Heart right ventricle (tissue), 16 donors: ENCODE data around the gene KCTD8. TPM values are rescaled to one million over a fixed set of nuclear protein-coding genes. Genes with fewer than 3 reads are reported as not detected.

Experiments
- ATAC-seq, 8 donors: fragments of 200-7000 bp; cut with Tn5 transposase; one replicate each; pipeline ENCODE4 v1.9.1; 2020; ENCODE audit warnings: mild to moderate bottlenecking in 8 of 8, moderate library complexity in 8 of 8, moderate number of reproducible peaks in 1 of 8
- DNase-seq, 2 donors: peaks; one replicate each; pipeline ENCODE4 v3.0.0-alpha.2; 2020
- H3K27ac ChIP-seq, 10 donors: fragments of 200-600 bp; sonication (generic) in 2 of 10; one replicate each; pipeline versions ENCODE4 v1.5.0 to v1.8.0; 2020 to 2022; ENCODE audit warnings: mild to moderate bottlenecking in 3 of 10
- H3K27me3 ChIP-seq, 7 donors: fragments of 200-600 bp; one replicate each; pipeline ENCODE4 v1.8.0; 2021 to 2022; ENCODE audit warnings: mild to moderate bottlenecking in 2 of 7
- H3K36me3 ChIP-seq, 9 donors: fragments of 200-600 bp; sonication (generic) in 1 of 9; one replicate each; pipeline versions ENCODE4 v1.5.0 to v1.8.0; 2020 to 2022; ENCODE audit warnings: mild to moderate bottlenecking in 2 of 9
- H3K4me1 ChIP-seq, 9 donors: fragments of 200-600 bp; sonication (generic) in 1 of 9; one replicate each; pipeline versions ENCODE4 v1.5.0 to v1.8.0; 2020 to 2022; ENCODE audit warnings: mild to moderate bottlenecking in 4 of 9
- H3K4me3 ChIP-seq, 10 donors: fragments of 200-600 bp; sonication (generic) in 2 of 10; one replicate each; pipeline versions ENCODE4 v1.5.0 to v1.8.0; 2020 to 2022; ENCODE audit warnings: mild to moderate bottlenecking in 7 of 10, moderate library complexity in 2 of 10
- H3K9me3 ChIP-seq, 11 donors: fragments of 200-600 bp in 10 of 11; sonication (generic) in 2 of 11; one replicate each; pipeline versions ENCODE4 v1.5.0 to v1.8.0; 2013 to 2022; ENCODE audit warnings: mild to moderate bottlenecking in 2 of 11, control low read depth in 1 of 11, moderate library complexity in 1 of 11
- WGBS, 2 donors: extraction: QIAGEN DNeasy Blood & Tissue Kit; methylation state at CpG; one replicate each; pipeline ENCODE4 v1.1.7; 2013; ENCODE audit warnings: inconsistent platforms in 1 of 2; 5-methylcytosine and 5-hydroxymethylcytosine counted together
- intact Hi-C, 10 donors: fragments of 100-400 bp; cut with DNase I; formaldehyde crosslinking; loops; one replicate each; pipeline versions ENCODE4 v1.11.1 to v1.14.2; 2022
- polyA plus RNA-seq, 2 donors: library from polyadenylated mRNA; stranded (reverse); fragments of 200-250 nt; gene quantifications; one replicate each; pipeline ENCODE4 v1.2.3, GENCODE V29; 2013
- total RNA-seq, 10 donors: library from RNA; stranded (reverse); fragmentation: NEBNext Ultra II Directional in 3 of 10; extraction: Animal tissue kit (Norgen Biotek cat#: 25700) in 3 of 10; gene quantifications; one replicate each; pipeline versions ENCODE4 v1.2.1 to v1.2.4, GENCODE V29; 2021 to 2023
- TF ChIP-seq, protein P1 (sequence below), 9 donors: fragments of 200-600 bp; sonication (generic) in 2 of 9; IDR thresholded peaks; one replicate each; pipeline versions ENCODE4 v1.5.0 to v1.8.0; 2021 to 2022; ENCODE audit warnings: antibody characterized with exemption in 9 of 9, mild to moderate bottlenecking in 5 of 9, moderate library complexity in 1 of 9
- donor health status: Arrhythmogenic right ventricular cardiomyopathy.
- donor health status: ischemic (EF 13 %, LVEDD 7.1; RV severe dilation, severe dysfunction).
- donor health status: healthy with polysubstance abuse.
- donor health status: DM: no; HTN: yes; CAD: no.
- donor health status: DM: no; HTN: no; CAD: no.
- donor health status: ischemic (EF 25% LVEDD 6.9; RV normal size, moderate dysfunction).
- donor health status: ischemic (EF 25% LVEDD 5.7; RV mildly dilated, moderate dysfunction).
- donor health status: healthy.
- donor health status: DM: yes; HTN: yes; CAD: no.
- donor health status: Ischemic cardiomyopathy.
- donor health status: ischemic (EF 35%, LVEDD 5.7; RV mildly dilated, moderate dysfunction).
- donor health status: nonischemic (EF 11% LVEDD 7.7; RV severe dilation, severe dysfunction).
- donor health status: DM: yes; HTN: yes; CAD: no.
- donor health status: PGD.
- donor health status: ischemic (EF 29% LVEDD 5.4; RV normal size, mild dysfunction).
- donor health status: nonischemic (EF 23%, LVEDD 6.1; RV moderate dilation, normal function).

Gene KCTD8
- total and polyA plus RNA-seq, 12 donors = 0.03 to 0.39 (median 0.16) TPM; not detected in 4

GRCh38 chr4:44425614-44426208 is 22.9 kb downstream of the KCTD8 start:
- TF ChIP-seq, protein P1, sequence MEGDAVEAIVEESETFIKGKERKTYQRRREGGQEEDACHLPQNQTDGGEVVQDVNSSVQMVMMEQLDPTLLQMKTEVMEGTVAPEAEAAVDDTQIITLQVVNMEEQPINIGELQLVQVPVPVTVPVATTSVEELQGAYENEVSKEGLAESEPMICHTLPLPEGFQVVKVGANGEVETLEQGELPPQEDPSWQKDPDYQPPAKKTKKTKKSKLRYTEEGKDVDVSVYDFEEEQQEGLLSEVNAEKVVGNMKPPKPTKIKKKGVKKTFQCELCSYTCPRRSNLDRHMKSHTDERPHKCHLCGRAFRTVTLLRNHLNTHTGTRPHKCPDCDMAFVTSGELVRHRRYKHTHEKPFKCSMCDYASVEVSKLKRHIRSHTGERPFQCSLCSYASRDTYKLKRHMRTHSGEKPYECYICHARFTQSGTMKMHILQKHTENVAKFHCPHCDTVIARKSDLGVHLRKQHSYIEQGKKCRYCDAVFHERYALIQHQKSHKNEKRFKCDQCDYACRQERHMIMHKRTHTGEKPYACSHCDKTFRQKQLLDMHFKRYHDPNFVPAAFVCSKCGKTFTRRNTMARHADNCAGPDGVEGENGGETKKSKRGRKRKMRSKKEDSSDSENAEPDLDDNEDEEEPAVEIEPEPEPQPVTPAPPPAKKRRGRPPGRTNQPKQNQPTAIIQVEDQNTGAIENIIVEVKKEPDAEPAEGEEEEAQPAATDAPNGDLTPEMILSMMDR (IDR thresholded peaks at IDR 0.05) = peak in 6 of 9 donors; percentile 11 to 43 (median 28)
- ATAC-seq (no peak), DNase-seq (no peak)
- no peaks in the 10 kb centered on the region for H3K36me3 ChIP-seq
- no peak overlapping the region for H3K4me3 ChIP-seq
- no peak overlapping the region for H3K27ac ChIP-seq
- intact Hi-C loops = no loop called here
- H3K9me3 ChIP-seq = no peaks in the 10 kb centered on the region
- 31 to 43% methylated on average over 2 of the region's 2 CpGs for WGBS, 2 donors
- H3K4me1 ChIP-seq = no peaks in the 10 kb centered on the region
- no peaks in the 10 kb centered on the region for H3K27me3 ChIP-seq

DNA sequence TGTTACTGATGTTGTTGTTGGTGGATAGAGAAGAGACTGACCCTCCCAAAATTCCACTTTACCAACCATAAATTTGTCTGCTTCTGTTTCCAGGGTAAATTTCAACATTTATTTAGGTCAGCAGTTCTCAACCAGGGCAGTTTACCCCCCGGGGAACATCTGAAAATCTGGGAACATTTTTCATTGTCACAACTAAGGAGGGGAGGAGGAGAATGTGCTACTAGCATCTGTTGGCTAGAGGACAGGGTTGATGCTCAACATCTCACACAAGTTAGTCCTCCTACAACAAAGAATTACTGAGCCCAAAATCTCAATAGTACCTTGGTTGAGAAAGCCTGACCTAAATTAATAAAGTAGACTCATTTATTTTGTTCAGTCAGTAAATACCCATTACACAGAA is 25.7 kb downstream of the KCTD8 start:
- Histone ChIP-seq H3K4me1 (no peaks in the 10 kb centered on the region), H3K27ac (no peak overlapping the region), H3K9me3 (no peaks in the 10 kb centered on the region), H3K4me3 (no peak overlapping the region), H3K27me3 (no peaks in the 10 kb centered on the region), H3K36me3 (no peaks in the 10 kb centered on the region)
- peak in 1 of 8 donors; percentile 42 for ATAC-seq
- intact Hi-C loops = no loop called here
- DNase-seq = no peak
- WGBS, 2 donors = 52 to 64% methylated on average over 1 of the region's 1 CpG
- TF ChIP-seq, protein P1 (IDR thresholded peaks at IDR 0.05) = no peak

- Histone ChIP-seq H3K9me3 (no peaks in the 10 kb centered on the region), H3K4me1 (no peaks in the 10 kb centered on the region), H3K27ac (no peak overlapping the region), H3K36me3 (no peaks in the 10 kb centered on the region), H3K27me3 (no peaks in the 10 kb centered on the region), H3K4me3 (no peak overlapping the region)
- intact Hi-C loops = no loop called here
- TF ChIP-seq, protein P1 (IDR thresholded peaks at IDR 0.05) = no peak
- no peak for DNase-seq
- no peak for ATAC-seq
- WGBS, 2 donors = 80 to 86% methylated on average over 2 of the region's 2 CpGs
Observed at GRCh38 chr4:44421330-44422065, 27.1 kb downstream of the KCTD8 start.

GRCh38 chr4:44415251-44415650 is 33.4 kb downstream of the KCTD8 start:
- Histone ChIP-seq H3K9me3 (no peaks in the 10 kb centered on the region), H3K36me3 (no peaks in the 10 kb centered on the region), H3K27ac (no peak overlapping the region), H3K4me1 (no peaks in the 10 kb centered on the region), H3K27me3 (no peaks in the 10 kb centered on the region), H3K4me3 (no peak overlapping the region)
- DNase-seq = no peak
- 94 to 97% methylated on average over 1 of the region's 1 CpG for WGBS, 2 donors
- intact Hi-C loops = no loop called here
- TF ChIP-seq, protein P1 (IDR thresholded peaks at IDR 0.05) = no peak
- ATAC-seq = no peak
